ENCODE measurements around the gene ZNF622. TPM values are rescaled to one million over a fixed set of nuclear protein-coding genes. Genes with fewer than 3 reads are reported as not detected.
A peak's percentile ranks its signal among the peaks of the same experiment; 100 is the strongest.

The ZNF622 gene
- 39.0 and 41.5 TPM in 2 replicates for total RNA-seq (2014; rRNA removed; shearing (Covaris generic))

DNA sequence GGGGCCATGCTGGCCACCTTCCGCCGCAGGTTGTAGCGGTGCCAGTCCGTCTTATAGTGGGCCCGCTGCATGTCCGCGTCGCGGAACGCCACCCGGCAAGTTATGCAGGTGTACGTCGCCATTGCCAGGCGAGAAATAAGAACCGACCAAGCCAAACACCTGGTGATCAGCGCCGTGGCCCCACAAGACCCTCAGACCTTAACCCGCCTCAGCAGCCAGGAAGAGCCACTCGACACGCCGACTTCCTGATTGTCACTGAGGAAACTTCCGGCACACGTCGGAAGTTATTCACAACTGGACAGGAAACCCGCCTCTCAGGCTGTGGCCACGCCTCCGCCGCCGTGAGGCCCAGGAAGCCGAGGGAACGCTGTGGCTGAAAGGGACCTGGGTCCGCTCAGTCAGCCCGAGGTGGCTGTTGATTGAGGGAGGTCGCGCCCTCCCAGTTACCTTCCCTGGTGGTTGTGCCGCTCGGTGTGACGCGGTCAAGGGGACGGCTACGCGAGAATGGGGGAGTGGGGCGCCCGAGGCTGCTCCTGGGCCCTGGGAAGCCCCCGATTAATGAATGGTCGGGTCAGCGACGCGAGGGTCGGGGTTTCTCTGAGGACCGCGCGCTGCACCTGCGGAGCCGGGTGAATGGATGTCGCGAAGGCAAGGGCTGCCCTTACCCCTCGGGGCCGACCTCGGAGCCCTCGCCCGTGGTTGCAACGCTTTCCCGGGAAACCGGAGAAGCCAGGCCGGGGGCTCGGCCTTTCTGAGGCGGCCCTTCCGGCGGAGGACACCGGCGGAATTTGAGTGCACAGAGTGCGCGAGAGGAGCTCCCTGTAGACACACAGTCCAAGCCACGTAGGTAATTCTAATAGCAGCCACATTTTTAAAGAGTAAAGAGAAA lies at the start of gene ZNF622:
Gene ZNF622, minus strand, starts transcription at position 257 of the 889 bp plus-strand sequence. Its CDS starts 135 bp downstream, at position 122.
- in situ Hi-C loops (cut with HindIII; ENCODE audit: low sequenced_read_pairs), result no loop called here

DNA sequence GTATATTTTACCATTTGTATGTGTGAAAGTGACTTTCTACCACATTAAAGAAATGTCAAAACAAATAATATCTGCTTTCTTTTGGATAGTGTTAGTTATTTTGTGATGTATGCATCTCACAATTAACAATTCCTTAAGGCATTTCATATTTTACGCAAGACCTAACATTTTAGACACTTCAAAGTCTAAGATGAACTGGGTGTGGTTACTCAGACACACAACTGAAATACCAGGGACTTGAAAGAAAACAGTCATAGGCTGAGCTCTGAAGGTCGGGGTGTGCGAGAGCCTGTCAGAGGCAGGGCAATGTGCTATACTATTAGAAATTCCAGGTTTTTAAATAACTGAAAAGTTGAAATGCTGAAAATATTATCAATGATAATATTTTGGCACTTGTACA lies 44.5 kb upstream of the ZNF622 start:
- in situ Hi-C loops (cut with HindIII; ENCODE audit: low sequenced_read_pairs), result no loop called here
- DNase-seq (ENCODE audit: low spot score), result no peak

More for the DNA sequence above, at the start of gene ZNF622:
- peak; percentile 96 for DNase-seq (ENCODE audit: low spot score)

- DNase-seq (ENCODE audit: low spot score), result peak; percentile 94
- in situ Hi-C loops (cut with HindIII; ENCODE audit: low sequenced_read_pairs), result no loop called here
Observed at GRCh38 chr5:16508730-16509531, 43.3 kb upstream of the ZNF622 start.

DNA sequence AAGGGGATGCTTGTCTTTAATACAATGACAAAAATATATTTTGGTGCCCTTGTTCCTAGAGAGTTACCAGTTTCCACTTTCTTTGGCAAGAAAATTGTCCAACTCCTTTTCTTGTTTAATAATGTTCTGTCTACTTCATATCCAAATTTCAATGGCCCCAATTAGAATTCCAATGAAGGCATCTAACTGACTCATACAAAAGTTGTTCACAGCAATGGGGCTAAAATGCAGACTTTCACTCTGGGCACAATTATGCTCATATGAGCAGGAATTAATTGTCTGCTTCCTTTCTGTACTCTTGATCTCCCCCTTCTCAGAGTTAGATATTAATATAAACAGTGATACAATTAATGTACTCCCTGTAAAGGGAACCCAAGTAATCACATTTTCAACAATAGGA lies 42.1 kb upstream of the ZNF622 start:
- in situ Hi-C loops (cut with HindIII; ENCODE audit: low sequenced_read_pairs), result no loop called here
- DNase-seq (ENCODE audit: low spot score), result no peak

DNA sequence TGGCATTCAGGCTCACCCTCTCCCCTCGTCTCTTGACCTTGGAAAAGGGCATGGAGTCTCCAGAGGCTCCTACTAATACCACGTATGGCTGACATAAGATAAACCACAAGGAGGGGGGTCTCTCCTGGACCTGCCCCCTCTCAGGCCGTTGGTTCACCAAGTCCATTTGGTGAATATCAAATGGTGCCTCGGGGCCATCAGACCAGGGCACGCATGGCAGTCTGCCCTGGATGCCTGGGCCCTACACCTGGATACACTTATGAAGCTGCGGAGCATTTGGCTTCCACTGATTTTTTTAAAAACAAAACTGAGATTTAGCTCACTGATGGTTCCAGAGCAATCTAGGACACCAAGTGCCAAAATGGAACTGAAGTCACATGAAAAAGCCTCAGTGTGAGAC lies 40.3 kb upstream of the ZNF622 start:
- no peak for DNase-seq (ENCODE audit: low spot score)
- in situ Hi-C loops (cut with HindIII; ENCODE audit: low sequenced_read_pairs), result no loop called here

DNA sequence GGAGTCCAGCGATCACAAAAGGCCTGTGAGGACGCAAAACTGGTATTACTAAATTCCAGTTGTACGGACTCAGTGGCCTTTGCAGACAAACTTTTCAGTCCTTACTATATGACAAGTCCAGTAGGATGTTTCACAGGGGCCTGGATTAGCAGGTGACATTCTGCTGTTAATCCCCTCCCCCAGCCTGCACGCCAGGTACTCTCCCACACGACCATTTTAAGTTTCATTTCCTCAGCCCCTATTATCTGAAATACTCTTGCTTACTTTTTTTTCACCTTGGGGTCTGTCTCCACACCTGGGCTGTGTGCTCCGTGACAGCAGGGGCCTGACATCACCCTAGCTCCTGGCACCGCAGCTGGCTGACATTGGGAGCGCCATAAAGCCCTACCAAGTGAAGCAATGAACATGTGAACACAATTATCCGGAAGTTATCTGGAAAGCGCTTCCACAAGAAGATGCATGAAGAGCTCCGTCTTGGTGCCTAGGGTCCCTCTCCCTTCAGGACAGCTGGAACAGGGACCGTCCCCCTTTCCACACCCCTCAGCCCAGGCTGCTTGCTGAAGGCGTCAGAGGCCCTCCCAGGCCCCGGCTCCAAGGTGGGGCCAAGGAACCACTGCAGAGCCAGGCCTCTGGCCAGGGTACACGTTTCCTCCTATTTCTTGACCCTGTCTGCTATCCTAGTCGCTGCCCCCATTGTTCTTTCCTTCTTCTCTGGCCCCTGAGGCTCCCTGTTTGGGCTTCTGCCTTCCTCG lies 39.7 kb upstream of the ZNF622 start:
- in situ Hi-C loops (cut with HindIII; ENCODE audit: low sequenced_read_pairs), result no loop called here
- no peak for DNase-seq (ENCODE audit: low spot score)

DNA sequence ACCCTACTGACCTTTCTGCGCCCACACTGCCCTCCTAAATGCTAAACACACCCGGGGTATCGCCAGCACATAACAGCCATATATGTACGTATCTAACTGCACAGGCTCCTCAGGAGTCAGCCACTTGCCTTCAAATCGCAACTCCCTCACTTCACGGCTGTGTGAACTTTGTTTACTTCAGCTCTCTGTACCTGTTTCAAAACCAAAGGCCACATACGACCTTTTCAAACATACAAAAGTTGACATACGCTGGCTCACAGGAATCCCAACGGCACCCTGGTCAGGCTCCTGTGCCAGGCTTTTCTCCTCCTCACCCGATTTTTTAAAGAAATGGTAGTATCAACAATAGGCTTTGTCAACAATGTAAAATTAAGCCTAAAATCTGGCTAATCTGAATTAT lies 39.0 kb upstream of the ZNF622 start:
- in situ Hi-C loops (cut with HindIII; ENCODE audit: low sequenced_read_pairs), result no loop called here
- no peak for DNase-seq (ENCODE audit: low spot score)

GRCh38 chr5:16502866-16503265 lies 37.3 kb upstream of the ZNF622 start:
- in situ Hi-C loops (cut with HindIII; ENCODE audit: low sequenced_read_pairs), result no loop called here

GRCh38 chr5:16500024-16500423 lies 34.4 kb upstream of the ZNF622 start:
- no peak for DNase-seq (ENCODE audit: low spot score)
- in situ Hi-C loops (cut with HindIII; ENCODE audit: low sequenced_read_pairs), result no loop called here

More at GRCh38 chr5:16502866-16503265, 37.3 kb upstream of the ZNF622 start:
- DNase-seq (ENCODE audit: low spot score), result no peak

GRCh38 chr5:16497546-16497945 lies 31.9 kb upstream of the ZNF622 start:
- DNase-seq (ENCODE audit: low spot score), result no peak
- in situ Hi-C loops (cut with HindIII; ENCODE audit: low sequenced_read_pairs), result no loop called here

- in situ Hi-C loops (cut with HindIII; ENCODE audit: low sequenced_read_pairs), result no loop called here
- no peak for DNase-seq (ENCODE audit: low spot score)
Observed at GRCh38 chr5:16493261-16493660, 27.7 kb upstream of the ZNF622 start.

DNA sequence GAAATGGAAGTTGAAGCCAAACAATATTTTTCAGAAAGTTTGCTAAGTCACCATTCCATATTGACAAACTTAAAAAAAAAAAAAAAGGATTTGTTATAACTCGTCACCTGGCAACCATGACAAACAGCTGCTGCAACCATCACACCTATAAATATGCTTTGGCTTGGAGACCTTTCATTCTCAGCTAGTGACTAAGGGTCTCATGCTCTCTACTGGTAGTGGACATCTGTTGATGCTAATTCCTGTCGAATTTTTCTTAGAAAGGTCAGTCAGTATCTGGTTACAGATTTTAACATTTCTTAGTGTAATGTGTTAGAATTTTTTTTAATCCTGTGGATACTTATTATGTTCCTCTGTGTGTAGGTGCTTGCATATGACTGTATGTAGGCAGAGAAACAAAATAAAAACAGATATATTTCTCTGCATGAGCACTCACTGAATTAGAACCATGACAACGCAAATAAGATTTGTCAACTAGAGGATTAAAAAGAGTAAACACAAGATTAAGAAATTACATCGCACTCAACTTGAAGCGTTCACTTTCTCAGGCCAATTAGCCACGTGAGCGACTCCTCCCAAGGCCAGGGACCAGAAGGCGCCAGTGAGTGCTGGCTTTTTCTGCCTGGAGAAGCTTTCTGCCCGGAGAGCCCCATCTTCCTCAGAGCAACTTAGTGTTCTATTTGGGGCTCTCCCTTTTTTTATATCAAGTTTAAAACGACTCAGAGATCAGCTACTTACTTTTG lies 27.0 kb upstream of the ZNF622 start:
- in situ Hi-C loops (cut with HindIII; ENCODE audit: low sequenced_read_pairs), result no loop called here
- DNase-seq (ENCODE audit: low spot score), result peak; percentile 35

- DNase-seq (ENCODE audit: low spot score), result no peak
Observed at GRCh38 chr5:16490911-16491310, 25.3 kb upstream of the ZNF622 start.

DNA sequence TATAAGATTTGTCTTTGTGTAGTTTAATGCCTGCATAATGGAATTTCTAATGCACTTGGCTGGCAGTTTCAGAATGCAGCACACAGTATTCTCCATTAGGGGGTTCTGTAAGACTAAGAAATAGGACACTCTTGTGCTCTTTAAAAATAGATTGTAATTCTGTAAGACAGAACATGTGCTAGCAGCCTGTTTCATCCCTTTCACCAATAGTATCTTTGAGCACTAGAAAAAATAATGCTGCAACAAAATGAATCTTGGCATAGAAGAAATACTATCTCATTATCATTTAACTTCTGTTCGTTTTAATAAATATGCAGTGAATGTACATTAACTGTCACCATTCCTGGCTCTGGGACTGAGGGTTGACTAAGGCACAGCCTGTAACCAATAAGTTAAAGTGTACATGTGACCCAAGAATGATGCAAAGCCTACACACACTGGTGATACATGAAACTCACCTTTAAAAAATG lies 23.8 kb upstream of the ZNF622 start:
- DNase-seq (ENCODE audit: low spot score), result peak; percentile 84
- in situ Hi-C loops (cut with HindIII; ENCODE audit: low sequenced_read_pairs), result no loop called here

More at GRCh38 chr5:16490911-16491310, 25.3 kb upstream of the ZNF622 start:
- in situ Hi-C loops (cut with HindIII; ENCODE audit: low sequenced_read_pairs), result no loop called here

DNA sequence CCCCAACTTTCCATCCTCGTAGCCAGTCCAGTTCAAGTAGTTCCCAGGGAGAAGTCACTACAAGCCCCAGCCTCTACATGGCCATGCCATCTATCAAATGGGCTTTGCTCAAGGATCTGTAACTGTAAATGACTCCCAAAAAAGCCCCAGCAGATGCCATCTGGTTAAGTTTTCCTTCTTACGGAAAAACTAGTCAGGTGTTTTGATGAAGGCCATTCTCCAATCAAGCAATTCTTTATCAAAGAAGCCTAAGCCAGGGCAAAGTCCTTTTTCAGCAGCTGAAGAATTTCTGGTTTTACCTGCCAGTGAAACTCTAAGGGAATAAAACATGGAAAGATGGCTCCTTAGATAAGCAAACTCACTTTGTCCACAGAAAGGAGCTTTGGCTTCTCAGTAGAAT lies 21.9 kb upstream of the ZNF622 start:
- DNase-seq (ENCODE audit: low spot score), result no peak
- in situ Hi-C loops (cut with HindIII; ENCODE audit: low sequenced_read_pairs), result no loop called here

DNA sequence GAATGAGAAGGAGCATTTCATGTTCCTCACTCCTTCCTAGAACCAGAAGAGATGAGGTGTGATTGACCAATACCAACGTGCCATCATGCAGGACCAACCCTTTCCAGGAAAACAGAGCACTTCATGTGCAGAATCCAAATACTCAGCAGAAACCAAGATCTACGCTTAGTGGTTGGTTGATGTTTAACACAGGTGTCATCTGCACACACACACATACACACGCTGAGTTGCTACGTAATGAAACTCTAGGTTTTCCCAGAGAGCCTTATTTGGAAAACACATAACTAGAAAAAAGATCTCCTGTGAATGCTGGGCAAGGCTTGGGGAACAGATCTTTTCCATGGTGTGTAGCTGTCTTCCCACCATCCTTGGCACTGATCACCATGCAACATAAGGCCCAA lies 21.1 kb upstream of the ZNF622 start:
- no peak for DNase-seq (ENCODE audit: low spot score)
- in situ Hi-C loops (cut with HindIII; ENCODE audit: low sequenced_read_pairs), result no loop called here

DNA sequence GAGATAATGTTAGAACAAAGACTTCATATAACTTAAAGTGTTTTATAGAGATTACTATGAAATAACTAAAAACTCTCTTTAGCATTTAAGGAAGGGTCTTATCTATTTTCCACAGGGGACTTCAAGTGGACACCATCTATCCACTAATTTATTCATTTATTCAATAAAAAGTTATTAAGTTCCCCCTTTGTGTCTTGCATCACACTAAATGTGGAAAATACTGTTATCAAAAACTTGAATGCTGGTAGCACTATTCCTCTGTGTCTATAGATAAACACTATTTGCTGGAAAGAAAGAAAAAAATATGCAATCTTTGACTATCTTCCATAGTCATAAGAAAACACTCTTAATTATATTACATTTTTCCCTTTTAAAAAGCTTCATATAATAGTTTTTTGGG lies 20.1 kb upstream of the ZNF622 start:
- in situ Hi-C loops (cut with HindIII; ENCODE audit: low sequenced_read_pairs), result no loop called here
- DNase-seq (ENCODE audit: low spot score), result no peak

GRCh38 chr5:16484081-16484480 lies 18.5 kb upstream of the ZNF622 start:
- DNase-seq (ENCODE audit: low spot score), result no peak
- in situ Hi-C loops (cut with HindIII; ENCODE audit: low sequenced_read_pairs), result no loop called here

- in situ Hi-C loops (cut with HindIII; ENCODE audit: low sequenced_read_pairs), result no loop called here
- no peak for DNase-seq (ENCODE audit: low spot score)
Observed at GRCh38 chr5:16483361-16483760, 17.8 kb upstream of the ZNF622 start.

Measured in G401 (cell line).